ENCODE results near the gene ZEB2.
"Not testable (repeated sequence)": the region's sequence is repeated elsewhere in the genome, so short reads cannot be mapped to it uniquely, and the experiment has no call there.

Gene ZEB2

DNA sequence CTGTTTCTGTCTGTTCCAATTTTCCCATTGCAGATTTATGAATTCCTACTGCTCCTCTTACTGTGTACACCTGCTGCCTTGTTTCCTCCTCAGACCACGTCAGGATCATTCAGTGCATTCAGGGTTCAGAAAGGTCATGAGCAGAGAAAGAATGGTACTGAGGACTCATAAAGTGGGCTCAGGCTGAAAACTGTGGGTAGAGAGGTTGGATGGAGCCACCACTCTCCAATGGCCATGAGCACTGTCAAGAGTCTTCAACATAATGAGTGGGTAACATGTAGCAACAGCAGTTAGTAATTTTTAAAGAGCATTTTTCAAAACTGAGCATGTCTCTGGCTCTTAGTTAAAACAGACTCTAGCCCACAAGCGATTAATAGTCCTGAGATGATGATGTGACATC lies 138.2 kb downstream of the ZEB2 start:
- DNase-seq (ENCODE audit: low read depth) = no peak

DNA sequence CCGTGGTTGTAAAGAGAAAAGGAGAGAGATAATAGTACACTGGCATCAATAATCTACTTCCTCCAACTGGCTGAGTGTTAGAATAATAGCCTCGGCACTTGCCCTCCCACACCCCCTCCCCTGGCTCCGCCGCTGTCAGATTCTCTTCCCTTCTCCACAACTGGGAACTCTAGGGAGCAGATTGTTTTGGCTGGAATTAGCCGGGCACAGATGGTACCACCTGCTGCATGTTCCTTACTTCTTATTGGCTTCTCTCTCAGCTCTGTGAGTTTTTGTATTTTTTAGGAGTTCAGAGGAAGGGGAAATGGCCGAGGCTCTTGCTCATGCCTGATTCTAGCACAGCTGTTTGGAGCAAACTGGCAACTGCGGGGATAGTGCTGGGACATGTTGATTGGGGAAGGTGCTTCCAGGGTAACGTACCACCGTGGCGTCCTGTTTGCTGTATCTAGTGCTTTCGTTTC lies 140.0 kb downstream of the ZEB2 start:
- DNase-seq (ENCODE audit: low read depth) = no peak

DNA sequence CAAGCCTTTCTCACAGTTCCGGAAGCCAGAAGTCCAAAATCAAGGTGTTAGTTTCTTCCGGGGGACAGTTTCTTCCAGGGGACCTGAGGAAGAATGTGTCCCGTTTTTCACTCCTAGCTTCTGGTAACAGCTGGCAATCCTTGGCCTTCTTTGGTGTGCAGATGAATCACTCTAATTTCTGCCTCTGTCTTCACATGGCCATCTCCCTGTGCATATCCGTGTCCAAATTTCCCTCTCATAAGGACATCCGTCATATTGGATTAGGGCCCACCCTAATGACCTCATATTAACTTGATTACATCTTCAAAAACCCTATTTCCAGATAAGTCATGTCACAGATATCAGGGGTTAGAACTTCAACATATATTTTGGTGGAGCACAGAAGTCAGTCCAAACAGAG lies 141.4 kb downstream of the ZEB2 start:
- DNase-seq (ENCODE audit: low read depth) = no peak

DNA sequence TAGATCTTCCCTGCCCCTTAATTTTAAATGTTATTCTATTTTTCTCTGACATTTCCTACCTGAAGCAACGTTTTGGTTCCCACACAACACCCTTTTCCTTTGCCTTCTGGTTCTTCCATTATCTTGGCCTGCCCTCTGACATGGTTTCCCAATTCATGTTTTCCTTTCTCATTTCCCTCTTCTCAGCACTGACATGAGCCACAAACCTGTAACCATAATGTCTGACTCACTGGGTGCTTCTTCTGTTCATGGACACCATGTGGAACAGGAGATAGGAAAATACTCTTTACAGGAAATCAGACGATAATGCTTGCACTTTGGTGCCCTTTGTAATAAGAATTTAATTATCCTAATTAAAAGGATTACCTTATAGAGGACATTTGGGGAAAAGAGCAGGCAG lies 142.0 kb downstream of the ZEB2 start:
- no peak for DNase-seq (ENCODE audit: low read depth)

DNA sequence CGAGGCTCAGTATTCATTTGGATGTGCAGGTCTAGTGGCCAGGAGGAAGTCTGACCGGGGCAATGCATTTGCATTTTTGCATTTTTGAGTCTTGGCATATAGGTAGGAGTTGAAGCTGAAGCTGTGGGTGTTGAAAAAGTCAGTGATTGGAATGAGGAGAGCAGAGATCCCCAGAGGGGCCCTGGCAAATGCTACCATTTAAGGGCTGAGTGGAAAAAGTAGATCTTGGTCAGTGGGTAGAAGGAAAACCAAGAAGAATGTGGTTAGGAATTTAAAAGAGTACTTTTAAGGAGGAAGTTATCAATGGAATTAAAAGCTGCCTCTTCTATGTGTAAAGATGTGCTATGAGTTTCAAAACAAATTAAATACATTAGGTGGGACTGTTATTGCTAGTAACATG lies 143.0 kb downstream of the ZEB2 start:
- DNase-seq (ENCODE audit: low read depth) = no peak

DNA sequence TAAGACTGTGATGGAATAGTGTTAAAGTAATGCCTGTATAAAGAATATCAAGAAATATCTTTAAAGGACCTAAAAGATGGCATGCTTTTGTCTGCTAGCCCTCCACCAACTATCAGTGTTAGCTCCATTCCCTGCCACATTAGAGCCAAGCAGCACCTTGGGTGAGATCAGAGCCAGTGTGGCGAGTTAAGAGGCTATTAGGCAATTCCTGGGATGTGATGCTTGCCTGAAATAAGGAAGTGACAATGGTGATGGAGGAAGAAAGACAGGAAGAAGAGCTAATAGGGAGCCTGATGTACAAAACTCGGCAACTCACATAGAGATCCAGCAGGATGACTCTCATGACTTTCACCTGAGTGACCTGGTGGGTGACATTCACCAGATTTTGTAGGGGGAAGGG lies 143.5 kb downstream of the ZEB2 start:
- no peak for DNase-seq (ENCODE audit: low read depth)

DNA sequence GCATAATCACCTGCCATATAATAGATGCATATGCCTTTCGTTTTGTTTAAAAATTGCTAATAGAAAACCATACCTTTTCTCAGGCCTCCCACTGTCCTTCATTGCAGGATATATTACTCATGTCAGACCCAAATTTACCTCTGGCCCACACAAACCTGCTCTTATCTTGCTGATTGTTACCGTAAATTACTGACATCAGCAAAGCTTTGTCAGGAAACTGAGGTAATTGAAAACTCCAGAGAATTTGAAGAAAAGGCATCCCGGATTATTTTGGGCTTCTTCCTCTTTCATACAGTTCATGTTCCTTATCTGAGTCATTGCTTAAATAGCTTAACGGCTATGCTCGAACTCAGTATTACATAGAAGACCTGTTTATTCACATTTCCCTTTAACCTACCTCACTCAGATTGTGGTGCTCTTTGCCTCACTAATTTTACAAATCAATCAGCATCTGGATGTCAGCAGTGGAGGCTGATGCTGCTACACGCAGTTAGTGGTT lies 145.7 kb downstream of the ZEB2 start:
- no peak for DNase-seq (ENCODE audit: low read depth)

DNA sequence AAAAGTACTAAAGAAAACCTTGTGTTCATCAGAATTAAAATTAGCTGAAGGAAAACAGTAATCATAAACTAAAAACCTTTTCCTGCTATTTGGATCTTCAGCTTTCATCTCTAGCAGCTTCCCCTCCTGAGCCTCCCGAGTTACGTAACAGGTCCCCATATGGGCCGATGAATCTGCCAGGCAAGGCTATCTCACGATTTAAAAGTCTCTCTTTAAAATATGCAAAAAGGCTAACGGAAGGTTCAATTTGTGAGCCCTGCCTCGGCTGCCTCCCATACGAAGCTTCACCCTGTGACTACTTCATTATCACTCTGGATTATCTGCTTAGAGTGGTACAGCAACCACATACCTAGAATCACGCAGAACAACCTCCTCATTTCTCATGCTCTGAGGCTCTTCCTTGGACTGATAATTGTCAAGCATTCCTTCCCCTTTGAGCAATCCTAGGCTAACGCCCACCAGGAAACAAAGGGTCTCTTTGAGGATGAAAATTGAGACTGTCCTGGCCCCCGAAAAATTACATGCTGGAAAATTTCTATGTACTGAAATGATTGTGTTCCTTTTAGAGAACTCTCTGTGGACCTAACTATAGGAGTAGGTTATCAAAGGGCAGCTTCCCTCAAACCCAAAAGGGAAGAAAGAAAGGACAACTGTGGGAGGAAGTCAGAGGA lies 147.4 kb downstream of the ZEB2 start:
- DNase-seq (ENCODE audit: low read depth) = no peak

DNA sequence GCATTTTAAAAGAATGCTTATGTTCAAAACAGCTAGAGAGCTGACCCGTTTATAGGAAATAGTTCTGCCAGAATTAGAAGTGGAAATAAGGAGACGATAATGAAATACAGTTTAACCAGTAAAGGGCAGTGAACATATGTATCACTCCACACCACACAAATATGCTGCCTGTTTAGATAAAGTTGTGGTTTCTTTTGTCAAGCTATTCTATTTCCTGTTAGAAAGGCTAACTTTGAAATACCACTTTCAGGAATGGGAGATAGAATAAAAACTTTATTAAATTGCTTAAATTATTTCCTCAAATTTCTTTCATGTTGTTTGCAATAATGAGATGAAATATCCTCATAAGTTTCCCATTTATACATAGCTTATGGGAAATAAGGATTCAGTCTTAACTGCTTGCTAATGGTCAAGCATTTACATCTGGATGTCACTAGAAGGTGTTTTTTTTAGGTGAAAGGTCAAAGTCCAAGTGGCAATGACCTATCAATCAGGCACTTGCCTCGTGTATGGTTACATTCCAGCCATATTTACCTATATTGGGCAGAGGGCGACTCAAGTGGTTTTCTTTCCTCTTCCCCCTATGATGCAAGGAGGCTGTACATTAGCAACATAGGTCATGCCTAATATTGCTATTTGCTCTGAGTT lies 148.9 kb downstream of the ZEB2 start:
- DNase-seq (ENCODE audit: low read depth) = no peak

DNA sequence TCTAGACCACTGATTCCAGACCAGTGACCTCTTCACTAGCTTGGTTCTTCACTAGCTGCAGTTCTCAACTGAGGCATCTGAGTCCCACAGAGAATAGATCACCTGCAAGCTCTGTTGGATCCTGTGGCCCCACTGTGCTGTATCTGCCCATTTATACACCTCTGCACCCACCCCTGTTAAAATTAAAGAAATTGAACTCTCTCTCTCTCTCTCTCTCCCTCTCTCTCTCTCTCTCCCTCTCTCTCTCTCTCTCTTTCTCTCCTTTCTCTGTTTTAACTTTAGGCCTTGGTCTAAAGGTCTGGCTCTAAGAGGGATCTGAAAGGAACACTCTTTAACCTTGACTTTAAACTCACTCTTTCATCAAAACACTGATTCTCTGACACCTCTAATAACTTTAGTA lies 150.5 kb downstream of the ZEB2 start:
- no peak for DNase-seq (ENCODE audit: low read depth)

DNA sequence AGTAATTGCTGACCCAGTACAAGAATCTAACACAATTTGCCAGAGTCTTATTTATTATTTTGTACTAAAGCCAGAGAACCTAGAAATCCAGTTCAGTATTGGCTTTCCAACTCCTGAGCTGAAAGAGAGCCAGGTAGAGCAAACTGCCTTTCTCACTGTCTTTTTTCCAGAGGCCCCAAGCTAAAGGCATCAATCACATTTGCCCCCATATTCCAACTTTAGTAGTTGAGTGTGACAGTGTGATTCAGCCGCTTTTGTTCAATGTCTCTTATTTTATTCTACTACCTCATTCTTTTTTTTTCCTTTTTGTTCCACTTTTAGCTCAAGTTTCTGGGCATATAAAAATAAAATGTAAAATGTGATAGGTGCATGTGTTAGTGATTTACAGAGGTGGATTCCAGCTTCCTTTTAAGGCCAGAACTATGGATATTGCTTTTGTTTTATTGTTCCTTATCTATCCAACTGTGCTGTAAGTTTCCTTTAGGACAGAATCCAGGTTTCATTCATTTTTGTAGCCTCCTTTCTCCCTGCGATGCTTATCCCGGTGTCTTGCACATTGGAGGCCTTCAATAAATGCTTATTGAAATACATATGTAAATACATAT lies 153.0 kb downstream of the ZEB2 start:
- no peak for DNase-seq (ENCODE audit: low read depth)

DNA sequence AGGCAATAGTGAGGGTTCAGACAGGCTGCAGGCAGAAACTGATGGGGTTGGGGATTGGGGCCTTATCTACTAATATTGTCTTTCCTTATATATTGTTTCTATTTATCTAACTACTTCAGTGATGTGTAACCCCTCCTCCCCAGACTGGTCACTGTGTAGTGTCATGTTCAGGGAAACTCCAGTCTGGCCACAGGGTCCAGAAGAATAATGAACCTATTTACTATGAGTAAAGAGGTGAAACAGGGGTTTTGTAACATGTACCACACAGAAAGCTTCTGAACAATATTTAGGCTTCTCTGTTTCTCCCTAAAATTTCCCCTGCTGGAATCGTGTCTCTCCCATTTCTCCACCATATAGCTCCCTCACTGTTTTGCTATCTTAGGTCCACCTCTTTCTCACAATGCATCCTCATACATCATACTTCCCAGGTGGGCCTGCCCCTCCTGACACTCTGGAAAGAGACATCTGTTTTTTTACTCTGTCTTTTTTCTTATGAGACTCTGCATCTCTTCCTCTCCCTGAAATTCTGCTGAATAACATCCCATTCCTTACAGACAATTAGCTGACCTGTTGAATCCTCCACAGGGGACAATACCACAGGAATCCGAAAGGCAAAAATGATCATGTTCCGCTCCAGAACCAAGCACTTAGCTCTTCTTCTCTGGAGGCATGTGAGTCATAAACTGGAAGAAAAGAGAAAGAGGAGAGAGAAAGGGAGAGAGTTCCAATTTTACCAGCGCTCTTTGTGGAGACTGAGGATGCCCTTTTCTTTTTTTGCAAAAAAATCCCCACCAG lies 154.8 kb downstream of the ZEB2 start:
- no peak for DNase-seq (ENCODE audit: low read depth)

DNA sequence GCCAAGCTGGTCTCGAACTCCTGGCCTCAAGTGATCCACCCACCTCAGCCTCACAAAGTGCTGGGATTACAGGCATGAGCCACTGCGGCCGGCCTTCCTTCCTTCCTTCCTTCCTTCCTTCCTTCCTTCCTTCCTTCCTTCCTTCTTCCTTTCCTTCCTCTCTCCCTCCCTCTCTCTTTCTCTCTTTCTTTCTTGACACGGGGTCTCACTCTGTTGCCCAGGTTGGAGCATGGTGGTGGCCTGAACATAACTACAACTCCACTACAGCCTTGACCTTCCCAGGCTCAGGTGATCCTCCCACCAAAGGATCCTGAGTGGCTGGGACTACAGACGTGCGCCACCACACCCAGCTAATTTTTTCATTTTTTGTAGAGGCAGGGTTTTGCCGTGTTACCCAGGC lies 155.7 kb downstream of the ZEB2 start:
- not testable (repeated sequence) for DNase-seq (ENCODE audit: low read depth)

DNA sequence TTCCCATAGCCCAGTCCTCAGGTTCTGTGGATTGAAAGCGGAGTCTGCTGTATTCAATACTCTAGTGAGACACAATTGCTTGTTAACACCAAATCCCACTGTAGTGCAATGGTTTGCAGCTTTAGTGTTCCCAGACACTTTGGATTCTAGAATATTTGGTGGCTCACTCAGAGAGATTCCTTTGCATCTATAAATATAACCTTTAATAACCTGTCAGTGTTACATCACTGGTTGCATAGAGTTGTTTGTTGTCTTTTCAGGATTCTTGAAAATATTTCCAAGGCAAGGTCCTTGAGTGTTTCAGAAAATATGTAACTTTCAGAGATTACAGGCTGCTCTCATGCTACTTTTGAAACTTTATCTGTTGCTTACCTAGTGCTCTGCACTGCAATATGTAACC lies 157.5 kb downstream of the ZEB2 start:
- DNase-seq (ENCODE audit: low read depth) = no peak

DNA sequence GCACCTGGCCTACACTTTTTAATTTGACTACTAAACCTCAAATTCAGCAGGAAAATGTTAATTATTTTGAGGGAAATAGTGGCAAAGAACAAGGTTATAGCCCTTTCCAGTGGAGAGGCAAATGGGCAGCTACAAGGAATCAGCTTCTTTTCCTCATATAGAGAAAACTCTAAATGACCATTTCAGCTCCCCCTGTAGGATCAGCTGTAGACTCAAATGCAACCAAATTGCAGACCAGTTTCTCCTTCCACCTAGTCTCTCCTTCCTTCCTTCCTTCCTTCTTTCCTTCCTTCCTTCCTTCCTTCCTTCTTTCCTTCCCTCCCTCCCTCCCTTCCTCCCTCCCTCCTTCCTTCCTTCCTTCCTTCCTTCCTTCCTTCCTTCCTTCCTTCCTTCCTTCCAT lies 158.2 kb downstream of the ZEB2 start:
- DNase-seq (ENCODE audit: low read depth) = no peak

DNA sequence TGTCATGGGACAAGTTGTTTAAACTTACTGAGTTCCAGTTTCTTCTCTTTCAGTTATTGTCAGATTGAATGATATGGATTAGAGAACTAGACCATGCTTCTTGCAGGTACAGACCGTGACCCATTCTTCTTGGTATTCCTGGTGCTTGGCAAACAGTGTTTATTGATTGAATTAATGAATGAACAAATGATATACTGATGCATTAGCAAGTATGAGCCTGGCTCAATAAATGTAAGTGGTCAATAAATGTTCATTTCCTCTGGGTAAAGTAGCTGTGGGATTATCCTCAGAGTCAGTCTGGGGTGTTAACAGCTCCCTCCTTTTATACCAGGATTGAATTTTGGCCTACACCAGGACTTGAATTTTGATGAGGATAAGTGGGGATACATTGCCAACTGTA lies 160.2 kb downstream of the ZEB2 start:
- no peak for DNase-seq (ENCODE audit: low read depth)

DNA sequence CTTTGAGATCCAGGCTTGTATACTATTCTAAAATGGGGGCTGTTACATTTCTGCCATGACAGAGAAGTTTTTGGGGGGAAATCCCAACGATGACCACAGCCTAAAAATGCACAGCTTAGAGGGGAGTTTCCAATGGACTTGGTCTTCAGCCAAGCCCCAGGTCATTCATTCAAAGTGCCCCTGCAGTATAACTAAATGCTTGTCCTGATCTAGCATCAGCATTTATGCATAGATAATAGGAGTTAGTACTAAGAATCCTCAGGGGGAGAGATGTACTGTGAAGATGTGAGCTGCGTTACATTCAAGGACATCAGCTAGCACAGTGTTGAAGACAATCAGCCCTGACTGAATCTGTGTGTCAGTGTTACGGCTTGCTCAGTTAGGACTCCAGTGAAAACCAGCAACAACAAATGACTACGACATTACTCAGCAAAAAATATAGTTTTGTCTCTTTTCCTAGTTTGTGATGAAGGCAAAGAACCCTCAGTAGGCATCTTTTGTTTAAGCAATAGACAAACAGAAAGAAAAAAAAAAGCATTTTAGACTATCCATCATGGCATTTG lies 160.9 kb downstream of the ZEB2 start:
- DNase-seq (ENCODE audit: low read depth) = no peak

DNA sequence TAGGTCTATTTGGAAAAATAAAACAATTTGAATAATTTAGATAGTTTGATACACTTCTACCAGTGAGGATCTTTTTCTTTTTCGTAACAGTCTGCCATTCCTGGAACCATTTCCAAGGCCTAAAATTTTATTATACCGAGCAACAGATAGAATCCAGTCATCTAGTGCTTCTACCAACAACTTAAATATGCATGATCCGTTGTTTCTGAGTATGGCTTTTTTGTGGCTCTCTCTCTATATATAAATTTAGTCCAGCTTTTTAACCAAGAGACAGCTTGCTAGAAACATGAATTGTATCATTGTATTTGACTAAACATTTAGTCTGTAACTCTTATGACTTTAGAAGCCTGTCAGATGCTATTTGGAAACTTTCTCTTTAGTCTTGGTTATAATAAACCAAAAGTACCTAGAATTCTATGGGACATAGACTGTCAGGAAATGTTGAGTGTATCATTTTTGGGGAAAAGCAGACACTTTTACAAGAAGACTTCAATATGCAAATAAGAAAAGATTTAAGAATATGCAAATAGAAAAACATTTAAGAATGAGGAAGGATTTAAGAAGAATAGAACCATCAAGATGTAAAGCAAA lies 161.4 kb downstream of the ZEB2 start:
- no peak for DNase-seq (ENCODE audit: low read depth)

DNA sequence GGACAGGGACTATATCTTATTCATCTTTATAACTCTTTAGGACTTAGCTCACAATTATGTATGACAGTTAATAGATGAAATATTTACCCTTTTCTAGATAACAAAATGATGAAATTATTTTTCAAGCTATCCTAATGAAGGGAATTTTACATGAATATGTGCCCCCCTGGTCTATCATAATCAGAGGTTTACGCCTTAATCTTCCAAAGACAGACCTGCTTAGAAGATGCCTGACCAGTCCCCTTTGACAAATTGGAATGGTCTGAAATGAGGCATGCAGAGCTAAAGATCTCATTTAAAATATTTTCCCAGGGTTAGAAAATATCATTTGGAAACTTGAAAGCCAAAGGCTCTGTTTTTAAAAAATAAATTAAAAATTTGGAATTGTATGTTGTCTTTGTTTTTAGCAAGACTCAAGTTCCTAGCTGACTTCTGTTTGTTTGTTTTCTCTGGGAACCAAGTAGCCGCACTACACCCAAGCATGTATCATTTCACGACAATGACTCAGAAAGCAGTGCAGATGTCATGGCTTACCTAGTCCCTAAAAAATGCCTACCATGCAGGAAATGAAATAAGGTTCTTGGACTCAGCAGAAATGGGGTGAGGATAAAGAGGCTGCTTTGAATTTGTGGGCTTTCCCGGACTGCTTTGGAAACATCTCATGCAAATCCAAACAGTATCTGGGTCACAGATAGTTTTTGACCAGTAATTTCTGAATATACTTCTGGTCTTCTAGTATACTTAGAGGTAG lies 162.1 kb downstream of the ZEB2 start:
- no peak for DNase-seq (ENCODE audit: low read depth)

DNA sequence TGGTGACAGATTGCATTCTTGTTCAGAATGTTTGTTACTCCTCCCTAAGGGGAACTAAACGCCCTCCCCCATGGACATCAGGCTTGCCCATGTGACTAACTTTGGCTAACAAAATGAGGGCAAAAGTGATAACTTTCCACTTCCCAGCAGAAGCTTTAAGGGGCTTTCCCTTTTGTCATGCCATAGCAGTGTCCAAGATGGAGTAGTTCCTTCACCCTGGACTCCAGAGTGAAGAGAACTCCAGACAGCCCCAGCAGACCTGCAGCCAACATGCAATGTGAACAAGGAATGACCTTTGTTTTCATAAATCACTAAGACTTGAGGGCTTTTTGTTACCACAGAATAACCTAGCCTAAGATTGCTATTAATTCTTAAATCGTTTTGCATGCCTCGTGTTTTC lies 163.5 kb downstream of the ZEB2 start:
- DNase-seq (ENCODE audit: low read depth) = no peak

DNA sequence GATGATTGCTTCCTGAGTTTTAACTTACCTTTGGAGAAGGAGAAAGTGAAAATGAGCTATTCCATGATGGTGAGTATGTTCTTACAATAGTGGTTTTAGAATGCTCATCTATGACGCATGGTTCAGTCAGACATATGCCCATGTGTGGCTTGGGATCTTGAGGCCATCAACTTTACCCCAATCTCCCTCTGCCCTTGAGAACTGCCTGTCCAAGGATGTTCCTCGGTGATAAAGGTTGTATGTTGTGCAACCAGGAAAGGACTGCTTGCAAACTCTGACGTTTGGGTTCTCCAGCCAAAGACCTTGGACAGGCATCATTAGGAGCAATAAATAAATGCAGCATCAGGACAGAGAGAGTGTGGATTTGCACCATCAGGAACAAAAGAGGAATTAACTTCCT lies 165.0 kb downstream of the ZEB2 start:
- no peak for DNase-seq (ENCODE audit: low read depth)
